ENCODE data around the gene NT5DC2.

GRCh38 chr3:52533623-52534280, at the start of gene NT5DC2:
- TF ChIP-seq CTCF (IDR thresholded peaks at IDR 0.05; ENCODE audit: poor library complexity): no peak
- no peak for TF ChIP-seq EZH2phosphoT487 (IDR thresholded peaks at IDR 0.05; ENCODE audit: low read depth, severe bottlenecking, unreplicated experiment)
